ENCODE measurements around the gene TMEM255A.
A peak's percentile ranks its signal among the peaks of the same experiment; 100 is the strongest.

The TMEM255A gene

GRCh38 chrX:120250522-120251271, 60.6 kb downstream of the TMEM255A start, which contains the start of gene ZBTB33:
Gene ZBTB33, plus strand, starts transcription at chrX:120250812. Its CDS starts 2,604 bp downstream, at chrX:120253416.
- TF ChIP-seq SNAI2 (CRISPR knock-in tag; IDR thresholded peaks at IDR 0.05) (no peak), TOX (CRISPR knock-in tag; IDR thresholded peaks at IDR 0.05; ENCODE audit: borderline replicate concordance) (no peak), ZNF70 (CRISPR knock-in tag; IDR thresholded peaks at IDR 0.05) (no peak), ESRRG (CRISPR knock-in tag; IDR thresholded peaks at IDR 0.05) (no peak)
- peak; percentile 99 for ATAC-seq

- TF ChIP-seq CSRNP3 (CRISPR knock-in tag; IDR thresholded peaks at IDR 0.05) (no peak), ZNF565 (CRISPR knock-in tag; conservative IDR thresholded peaks at IDR 0.05; ENCODE audit: low read depth) (no peak), BACH2 (CRISPR knock-in tag; IDR thresholded peaks at IDR 0.05; ENCODE audit: borderline replicate concordance) (no peak), TOX (CRISPR knock-in tag; IDR thresholded peaks at IDR 0.05; ENCODE audit: borderline replicate concordance) (no peak), RARB (CRISPR knock-in tag; IDR thresholded peaks at IDR 0.05) (no peak), ZNF8 (CRISPR knock-in tag; IDR thresholded peaks at IDR 0.05) (no peak), ZNF70 (CRISPR knock-in tag; IDR thresholded peaks at IDR 0.05) (no peak), GLIS3 (CRISPR knock-in tag; IDR thresholded peaks at IDR 0.05) (no peak), CSDC2 (CRISPR knock-in tag; IDR thresholded peaks at IDR 0.05) (no peak), CREB5 (CRISPR knock-in tag; IDR thresholded peaks at IDR 0.05; ENCODE audit: low read depth) (no peak)
- ATAC-seq = peak; percentile 86
Measured at GRCh38 chrX:120244735-120245498, 66.3 kb downstream of the TMEM255A start.

- TF ChIP-seq PATZ1 (CRISPR knock-in tag; IDR thresholded peaks at IDR 0.05; ENCODE audit: borderline replicate concordance) = no peak
- TF ChIP-seq CSRNP3 (CRISPR knock-in tag; IDR thresholded peaks at IDR 0.05) = no peak
- TF ChIP-seq GLIS3 (CRISPR knock-in tag; IDR thresholded peaks at IDR 0.05) = no peak
- ATAC-seq = no peak; the same call in 1 of the 3 replicates
Measured at GRCh38 chrX:120244395-120244734, 66.9 kb downstream of the TMEM255A start.

- ATAC-seq = no peak
- no peak for TF ChIP-seq TCF4 (CRISPR knock-in tag; IDR thresholded peaks at IDR 0.05; ENCODE audit: borderline replicate concordance)
- no peak for TF ChIP-seq ZNF565 (CRISPR knock-in tag; conservative IDR thresholded peaks at IDR 0.05; ENCODE audit: low read depth)
- TF ChIP-seq PPARA (CRISPR knock-in tag; IDR thresholded peaks at IDR 0.05; ENCODE audit: borderline replicate concordance) = no peak
- no peak for TF ChIP-seq RARB (CRISPR knock-in tag; IDR thresholded peaks at IDR 0.05)
- no peak for TF ChIP-seq ISL1 (CRISPR knock-in tag; IDR thresholded peaks at IDR 0.05)
- no peak for TF ChIP-seq ZNF8 (CRISPR knock-in tag; IDR thresholded peaks at IDR 0.05)
- TF ChIP-seq GLIS3 (CRISPR knock-in tag; IDR thresholded peaks at IDR 0.05) = no peak
- no peak for TF ChIP-seq SNAI2 (CRISPR knock-in tag; IDR thresholded peaks at IDR 0.05)
- no peak for TF ChIP-seq ZC3H10 (CRISPR knock-in tag; IDR thresholded peaks at IDR 0.05)
- TF ChIP-seq ESRRG (CRISPR knock-in tag; IDR thresholded peaks at IDR 0.05) = no peak
- no peak for TF ChIP-seq BACH2 (CRISPR knock-in tag; IDR thresholded peaks at IDR 0.05; ENCODE audit: borderline replicate concordance)
- no peak for TF ChIP-seq CSDC2 (CRISPR knock-in tag; IDR thresholded peaks at IDR 0.05)
- no peak for TF ChIP-seq TSHZ2 (CRISPR knock-in tag; IDR thresholded peaks at IDR 0.05)
- TF ChIP-seq ZNF70 (CRISPR knock-in tag; IDR thresholded peaks at IDR 0.05) = no peak
- no peak for TF ChIP-seq ARNTL (CRISPR knock-in tag; IDR thresholded peaks at IDR 0.05; ENCODE audit: borderline replicate concordance, low read depth)
- TF ChIP-seq TOX (CRISPR knock-in tag; IDR thresholded peaks at IDR 0.05; ENCODE audit: borderline replicate concordance) = no peak
- no peak for TF ChIP-seq OSR1 (CRISPR knock-in tag; IDR thresholded peaks at IDR 0.05)
- no peak for TF ChIP-seq CREB5 (CRISPR knock-in tag; IDR thresholded peaks at IDR 0.05; ENCODE audit: low read depth)
- TF ChIP-seq POU6F1 (CRISPR knock-in tag; IDR thresholded peaks at IDR 0.05; ENCODE audit: borderline replicate concordance, low read depth) = no peak
Measured at GRCh38 chrX:120242813-120243212, 68.4 kb downstream of the TMEM255A start.

Measured in SK-N-SH treated with all-trans-retinoic acid at 6 μM for 48 hours (cell line).